BJ (cell line): ENCODE results near the gene USF2. TPM values are rescaled to one million over a fixed set of nuclear protein-coding genes. Genes with fewer than 3 reads are reported as not detected.

ENCODE experiments used
- CTCF ChIA-PET: fragments of 350-600 bp; formaldehyde crosslinking; extraction: SDS; loops from one replicate; lab custom pipeline; 2021; ENCODE audit warnings: antibody characterized with exemption, inconsistent platforms; lab: Yijun Ruan, JAX
- POLR2A ChIA-PET: fragments of 300-600 bp; sonication (Branson Sonifier 250); formaldehyde crosslinking; extraction: SDS; loops from one replicate; lab custom pipeline; 2021; ENCODE audit warnings: antibody characterized with exemption; lab: Charles Lee
- DNase-seq: peaks from one replicate; pipeline ENCODE4 v3.0.0-alpha.2; 2011; ENCODE audit warnings: low read depth
- H3K27me3 ChIP-seq: 2 replicates; pipeline ENCODE4 v1.6.0; 2011; ENCODE audit warnings: low read length; ENCODE audit not compliant: control insufficient read depth, insufficient read depth
- H3K36me3 ChIP-seq: 2 replicates; pipeline ENCODE4 v1.5.1; 2011; ENCODE audit warnings: low read length; ENCODE audit not compliant: control insufficient read depth, insufficient read depth
- H3K4me3 ChIP-seq: 2 replicates; pipeline ENCODE4 v1.5.1; 2011; ENCODE audit warnings: low read depth, mild to moderate bottlenecking, control low read depth, low read length
- polyA plus RNA-seq: library from polyadenylated mRNA; depleted of rRNA; stranded (reverse); fragments of >200 nt; gene quantifications from 2 replicates; pipeline ENCODE4 v1.2.3, GENCODE V29; 2011
- TF ChIP-seq, protein P1 (sequence below): IDR thresholded peaks from 2 replicates; pipeline ENCODE4 v1.5.1; 2011; ENCODE audit warnings: low read depth, mild to moderate bottlenecking, control low read depth, inconsistent platforms, low read length, moderate library complexity; ENCODE audit not compliant: insufficient read depth

USF2 gene
- polyA plus RNA-seq, 1 experiment: 80.3 TPM

DNA sequence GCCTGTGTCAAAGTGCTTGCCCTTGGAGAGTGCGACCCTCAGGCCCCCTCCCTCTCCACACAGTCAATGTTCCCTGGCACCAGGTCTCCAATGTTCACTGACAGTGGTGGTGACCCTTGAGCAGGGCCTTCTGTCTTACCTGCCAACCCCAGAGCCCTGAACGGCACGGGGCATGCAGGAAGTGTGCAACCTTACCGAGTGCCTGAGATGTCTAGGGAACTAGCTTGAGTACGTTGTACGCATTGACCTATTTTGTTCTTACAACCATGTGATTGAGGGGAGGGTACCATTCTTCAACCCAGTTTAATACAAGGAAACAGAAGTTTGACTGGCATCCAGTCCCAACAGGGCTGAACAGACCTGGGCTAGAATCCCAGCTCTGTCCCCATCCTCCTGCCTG is 36.4 kb downstream of the USF2 start:
- CTCF ChIA-PET: no interaction called here
- TF ChIP-seq, protein P1, sequence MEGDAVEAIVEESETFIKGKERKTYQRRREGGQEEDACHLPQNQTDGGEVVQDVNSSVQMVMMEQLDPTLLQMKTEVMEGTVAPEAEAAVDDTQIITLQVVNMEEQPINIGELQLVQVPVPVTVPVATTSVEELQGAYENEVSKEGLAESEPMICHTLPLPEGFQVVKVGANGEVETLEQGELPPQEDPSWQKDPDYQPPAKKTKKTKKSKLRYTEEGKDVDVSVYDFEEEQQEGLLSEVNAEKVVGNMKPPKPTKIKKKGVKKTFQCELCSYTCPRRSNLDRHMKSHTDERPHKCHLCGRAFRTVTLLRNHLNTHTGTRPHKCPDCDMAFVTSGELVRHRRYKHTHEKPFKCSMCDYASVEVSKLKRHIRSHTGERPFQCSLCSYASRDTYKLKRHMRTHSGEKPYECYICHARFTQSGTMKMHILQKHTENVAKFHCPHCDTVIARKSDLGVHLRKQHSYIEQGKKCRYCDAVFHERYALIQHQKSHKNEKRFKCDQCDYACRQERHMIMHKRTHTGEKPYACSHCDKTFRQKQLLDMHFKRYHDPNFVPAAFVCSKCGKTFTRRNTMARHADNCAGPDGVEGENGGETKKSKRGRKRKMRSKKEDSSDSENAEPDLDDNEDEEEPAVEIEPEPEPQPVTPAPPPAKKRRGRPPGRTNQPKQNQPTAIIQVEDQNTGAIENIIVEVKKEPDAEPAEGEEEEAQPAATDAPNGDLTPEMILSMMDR: no peak
- POLR2A ChIA-PET: no interaction called here
- no peaks in the 10 kb centered on the region for H3K36me3 ChIP-seq
- no peak for DNase-seq
- H3K4me3 ChIP-seq: no peak overlapping the region
- no peaks in the 10 kb centered on the region for H3K27me3 ChIP-seq

DNA sequence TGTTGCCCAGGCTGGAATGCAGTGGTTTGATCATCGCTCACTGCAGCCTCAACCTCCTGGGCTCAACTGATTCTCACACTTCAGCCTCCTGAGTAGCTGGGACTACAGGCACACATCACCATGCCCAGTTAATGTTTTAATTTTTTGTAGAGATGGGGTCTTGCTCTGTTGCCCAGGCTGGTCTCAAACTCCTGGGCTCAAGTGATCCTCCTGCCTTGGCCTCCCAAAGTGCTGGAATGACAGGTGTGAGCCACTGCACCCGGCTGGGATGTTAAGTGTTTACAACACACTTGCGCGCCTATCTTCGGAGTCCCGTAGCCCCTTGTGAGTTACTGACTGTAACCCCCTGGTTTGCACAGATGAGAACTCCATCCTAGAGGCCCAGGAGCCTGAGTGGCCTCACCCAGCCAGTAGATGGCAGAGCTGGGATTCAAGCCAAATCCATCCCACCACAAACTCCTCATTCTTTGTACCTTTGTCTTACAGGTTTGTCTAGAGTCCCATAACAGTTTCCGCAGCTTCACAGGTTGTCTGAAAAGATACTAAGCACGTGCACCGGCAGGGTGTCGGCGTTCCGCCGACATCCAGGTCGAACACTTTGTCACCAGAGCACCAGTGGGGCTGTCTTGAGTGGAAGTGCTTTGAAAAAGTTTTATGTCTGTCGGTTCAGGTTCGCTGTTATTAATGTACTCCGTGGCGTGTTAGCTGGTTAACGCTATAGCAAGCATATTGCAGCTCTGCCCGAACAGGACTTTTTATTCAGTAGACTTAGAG is 37.9 kb downstream of the USF2 start:
- no peak for DNase-seq
- TF ChIP-seq, protein P1: no peak
- no peaks in the 10 kb centered on the region for H3K36me3 ChIP-seq
- ChIA-PET CTCF (no interaction called here), POLR2A (no interaction called here)
- H3K4me3 ChIP-seq: no peak overlapping the region
- no peaks in the 10 kb centered on the region for H3K27me3 ChIP-seq

DNA sequence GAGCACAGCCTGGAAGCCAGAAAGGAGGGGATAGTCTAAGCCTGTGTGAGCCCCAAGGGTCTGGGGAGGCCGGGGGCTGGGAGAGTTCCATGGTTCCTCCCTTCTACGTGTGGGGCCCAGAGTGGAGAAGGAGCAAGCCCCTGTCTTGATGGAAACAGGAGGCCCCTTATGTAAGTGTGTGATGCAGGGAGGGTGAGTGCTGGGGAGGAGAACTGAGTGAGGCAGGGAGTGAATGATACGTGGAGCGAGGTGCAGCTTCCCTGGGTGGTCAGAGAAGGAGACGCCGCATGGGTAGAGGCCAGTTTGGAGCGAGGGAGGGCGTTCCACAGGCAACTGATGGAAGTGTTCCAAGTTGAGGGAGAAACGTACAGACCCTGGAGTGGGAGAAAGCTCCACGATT is 39.2 kb downstream of the USF2 start:
- Histone ChIP-seq H3K27me3 (no peaks in the 10 kb centered on the region), H3K36me3 (no peaks in the 10 kb centered on the region), H3K4me3 (no peak overlapping the region)
- ChIA-PET POLR2A (no interaction called here), CTCF (no interaction called here)
- no peak for DNase-seq
- TF ChIP-seq, protein P1: no peak

DNA sequence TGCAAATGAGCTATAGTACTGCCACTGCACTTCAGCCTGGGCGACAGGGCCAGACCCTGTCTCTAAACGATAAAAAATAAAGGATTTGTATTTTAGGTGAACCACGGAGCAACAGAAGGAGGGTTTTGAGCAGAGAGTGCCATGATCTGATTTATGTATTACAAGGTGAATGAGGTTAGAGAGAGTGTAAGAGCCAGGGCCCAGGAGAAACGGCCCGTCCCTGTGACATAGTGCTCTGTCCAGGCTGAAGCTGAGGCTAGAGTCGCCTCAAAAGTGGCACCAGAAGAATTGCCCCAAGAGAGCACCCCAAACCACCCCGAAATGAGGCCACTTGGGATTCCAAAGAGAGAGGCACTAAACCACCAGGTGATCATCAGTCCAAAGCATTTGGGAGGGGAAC is 40.1 kb downstream of the USF2 start:
- Histone ChIP-seq H3K36me3 (no peaks in the 10 kb centered on the region), H3K27me3 (no peaks in the 10 kb centered on the region), H3K4me3 (no peak overlapping the region)
- ChIA-PET POLR2A (no interaction called here), CTCF (no interaction called here)
- no peak for DNase-seq
- TF ChIP-seq, protein P1: no peak

- CTCF ChIA-PET: no interaction called here
- Histone ChIP-seq H3K4me3 (no peak overlapping the region), H3K27me3 (no peaks in the 10 kb centered on the region), H3K36me3 (no peaks in the 10 kb centered on the region)
- POLR2A ChIA-PET: no interaction called here
- TF ChIP-seq, protein P1: no peak
- DNase-seq: no peak
These were observed 40.9 kb downstream of the USF2 start for GRCh38 chr19:35309481-35310279.
